LNCaP clone FGC (cell line): ENCODE data around the gene ADARB2.

Experiments
- DNase-seq: peaks from one replicate; pipeline ENCODE4 v3.0.0-alpha.2; 2011; ENCODE audit warnings: low read depth
- H3K4me3 ChIP-seq: 2 replicates; pipeline ENCODE4 v1.5.1; 2011; ENCODE audit warnings: mild to moderate bottlenecking, low read depth, low read length, control low read depth
- TF ChIP-seq, protein P1 (sequence below): IDR thresholded peaks from 2 replicates; pipeline ENCODE4 v1.5.1; 2012; ENCODE audit warnings: mild to moderate bottlenecking; ENCODE audit not compliant: control insufficient read depth, insufficient read depth; ENCODE audit errors: extremely low read depth

ADARB2 gene

DNA sequence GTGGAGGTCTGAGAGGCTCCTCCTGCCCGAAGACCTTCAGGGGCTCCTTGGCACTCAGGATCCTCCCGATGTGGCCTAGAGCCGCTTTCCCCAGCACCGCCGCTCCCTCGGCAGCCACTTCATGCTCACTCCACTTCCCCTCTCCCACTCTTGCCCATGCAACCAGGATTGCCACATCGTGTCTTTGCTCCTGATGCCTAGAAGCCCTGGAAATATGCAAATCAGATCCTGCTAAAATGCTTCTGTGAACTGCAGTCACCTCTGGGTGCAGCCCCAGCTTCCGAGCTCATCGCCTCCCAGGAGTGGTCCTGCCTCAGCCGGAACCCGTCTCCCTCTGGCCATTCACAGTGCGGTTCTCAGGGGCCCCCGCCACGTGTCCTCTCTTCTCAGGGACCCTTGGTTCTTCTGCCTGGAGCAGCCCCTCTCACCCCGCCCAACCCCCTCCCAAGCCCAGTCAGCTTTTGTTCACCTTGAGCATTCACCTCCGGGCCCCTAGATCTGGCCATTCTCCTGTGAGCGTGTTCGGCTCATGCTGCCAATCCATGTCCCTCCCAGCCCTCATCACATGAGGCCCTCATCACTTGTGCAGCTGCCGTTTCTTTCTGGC is 175.5 kb downstream of the ADARB2 start:
- H3K4me3 ChIP-seq = no peak overlapping the region
- no peak for DNase-seq
- TF ChIP-seq, protein P1, sequence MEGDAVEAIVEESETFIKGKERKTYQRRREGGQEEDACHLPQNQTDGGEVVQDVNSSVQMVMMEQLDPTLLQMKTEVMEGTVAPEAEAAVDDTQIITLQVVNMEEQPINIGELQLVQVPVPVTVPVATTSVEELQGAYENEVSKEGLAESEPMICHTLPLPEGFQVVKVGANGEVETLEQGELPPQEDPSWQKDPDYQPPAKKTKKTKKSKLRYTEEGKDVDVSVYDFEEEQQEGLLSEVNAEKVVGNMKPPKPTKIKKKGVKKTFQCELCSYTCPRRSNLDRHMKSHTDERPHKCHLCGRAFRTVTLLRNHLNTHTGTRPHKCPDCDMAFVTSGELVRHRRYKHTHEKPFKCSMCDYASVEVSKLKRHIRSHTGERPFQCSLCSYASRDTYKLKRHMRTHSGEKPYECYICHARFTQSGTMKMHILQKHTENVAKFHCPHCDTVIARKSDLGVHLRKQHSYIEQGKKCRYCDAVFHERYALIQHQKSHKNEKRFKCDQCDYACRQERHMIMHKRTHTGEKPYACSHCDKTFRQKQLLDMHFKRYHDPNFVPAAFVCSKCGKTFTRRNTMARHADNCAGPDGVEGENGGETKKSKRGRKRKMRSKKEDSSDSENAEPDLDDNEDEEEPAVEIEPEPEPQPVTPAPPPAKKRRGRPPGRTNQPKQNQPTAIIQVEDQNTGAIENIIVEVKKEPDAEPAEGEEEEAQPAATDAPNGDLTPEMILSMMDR = no peak

DNA sequence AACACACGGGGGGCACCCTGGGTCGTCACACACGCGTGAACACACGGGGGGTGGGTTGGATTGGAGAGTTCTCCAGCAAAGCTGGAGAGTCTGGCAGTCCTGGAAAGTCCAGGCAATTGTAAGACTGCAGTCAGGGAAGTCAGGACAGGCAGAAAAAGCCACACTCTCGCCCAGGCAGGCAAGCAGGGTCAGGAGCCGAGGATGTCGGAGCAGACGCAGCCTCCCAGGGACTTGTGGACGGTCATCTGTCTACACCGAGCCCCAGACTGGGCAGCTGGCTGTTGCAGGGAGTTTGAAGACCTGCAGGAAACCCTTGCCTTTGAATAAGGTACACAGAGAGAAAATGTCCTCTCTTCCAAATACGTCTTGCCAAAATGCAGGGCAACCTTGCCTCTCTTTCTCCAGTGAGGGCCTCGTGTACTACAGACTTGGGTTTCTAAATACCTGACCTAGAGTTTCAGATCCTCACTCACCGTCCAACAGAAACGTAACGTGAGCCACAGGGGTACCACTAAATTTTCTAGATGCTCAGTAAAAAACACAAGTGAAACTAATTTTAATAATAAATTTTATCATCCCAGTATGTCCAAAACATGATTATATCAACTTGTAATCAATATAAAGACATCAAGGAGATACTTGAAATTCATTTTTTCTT is 176.7 kb downstream of the ADARB2 start:
- TF ChIP-seq, protein P1 = no peak
- H3K4me3 ChIP-seq = no peak overlapping the region
- DNase-seq = no peak

DNA sequence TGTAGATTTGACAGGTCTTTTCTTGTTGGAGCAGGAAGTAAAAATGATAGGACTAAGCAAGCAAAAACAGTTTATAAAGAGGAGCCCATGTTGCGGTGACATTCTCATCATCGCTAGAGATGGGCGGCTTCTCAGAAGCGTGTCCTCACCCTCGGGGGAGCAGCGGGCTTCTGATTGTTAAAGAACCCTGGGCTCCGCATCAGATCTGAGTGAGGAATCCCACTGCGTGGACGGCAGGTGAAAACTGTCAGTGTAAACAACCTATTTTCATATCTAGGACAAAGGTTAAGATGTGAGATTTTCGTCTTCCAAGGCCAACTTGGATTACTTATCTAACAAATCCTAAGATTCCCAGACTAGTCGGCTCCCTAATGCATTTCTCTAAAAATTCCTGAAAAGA is 177.6 kb downstream of the ADARB2 start:
- H3K4me3 ChIP-seq = no peak overlapping the region
- TF ChIP-seq, protein P1 = no peak
- no peak for DNase-seq

DNA sequence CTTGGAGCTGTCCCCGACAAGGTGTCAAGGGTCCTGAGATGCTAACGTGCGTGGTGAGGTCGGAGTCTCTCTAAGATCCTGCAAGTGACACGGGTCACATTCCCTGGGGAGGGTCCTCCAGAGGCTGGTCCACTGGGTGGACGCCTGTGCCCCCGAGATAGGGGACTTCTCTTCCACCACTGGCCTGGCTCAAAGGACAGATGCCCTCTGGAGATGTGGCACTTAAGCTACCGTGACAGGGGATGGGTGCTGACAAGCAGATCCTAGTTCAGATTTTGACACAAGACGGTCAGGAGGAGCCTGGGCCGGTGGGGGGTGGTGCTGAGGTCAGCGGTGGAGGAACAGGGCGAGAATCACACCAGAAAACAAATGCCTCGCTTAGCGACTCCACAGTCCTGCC is 178.0 kb downstream of the ADARB2 start:
- no peak overlapping the region for H3K4me3 ChIP-seq
- TF ChIP-seq, protein P1 = no peak
- DNase-seq = no peak

DNA sequence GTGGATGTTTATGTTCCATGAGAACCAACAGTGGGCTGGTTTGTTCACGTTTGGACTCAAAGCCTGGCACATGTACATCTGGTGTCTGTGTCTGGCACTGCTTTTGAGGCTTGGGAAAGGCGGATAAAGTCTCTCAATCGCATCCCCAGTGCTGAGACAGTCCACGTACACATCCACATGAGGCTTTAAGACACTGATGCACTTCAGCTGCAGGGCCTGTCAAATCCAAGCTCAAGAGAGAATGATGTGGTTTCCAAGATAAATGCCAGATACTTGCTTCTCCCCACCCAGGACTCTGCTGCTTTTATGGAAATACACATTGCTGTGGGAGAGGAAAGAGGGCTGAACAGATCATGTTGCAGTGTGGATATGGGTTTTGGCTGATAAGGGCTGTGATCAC is 178.4 kb downstream of the ADARB2 start:
- TF ChIP-seq, protein P1 = no peak
- H3K4me3 ChIP-seq = no peak overlapping the region
- DNase-seq = no peak

DNA sequence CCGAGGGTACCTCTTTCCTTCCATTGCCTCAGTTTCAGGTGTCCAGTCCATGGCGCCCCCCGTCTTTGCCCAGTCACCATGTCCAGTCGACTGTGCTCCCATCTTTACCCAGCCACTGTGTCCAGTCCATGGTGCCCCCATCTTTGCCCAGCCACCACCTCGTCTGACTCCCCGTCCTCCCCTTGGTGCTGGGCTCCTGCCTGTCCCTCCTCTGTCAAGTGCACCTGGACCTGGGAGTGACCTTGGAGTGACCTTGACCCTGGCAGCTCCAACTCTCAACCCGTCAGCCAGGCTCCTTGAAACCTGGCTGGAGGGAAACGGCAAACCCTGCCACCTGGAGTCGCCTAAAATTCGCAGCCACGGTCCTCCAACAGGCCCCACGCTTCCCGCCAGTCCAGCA is 180.2 kb downstream of the ADARB2 start:
- DNase-seq = no peak
- H3K4me3 ChIP-seq = no peak overlapping the region

More for the DNA sequence above, 180.2 kb downstream of the ADARB2 start:
- TF ChIP-seq, protein P1 = no peak
